Measurements from ENCODE around the gene TAF6. TPM values are rescaled to one million over a fixed set of nuclear protein-coding genes. Genes with fewer than 3 reads are reported as not detected.

TAF6 gene
- total RNA-seq, 1 donor from 2014 or later, result 20.8 TPM

DNA sequence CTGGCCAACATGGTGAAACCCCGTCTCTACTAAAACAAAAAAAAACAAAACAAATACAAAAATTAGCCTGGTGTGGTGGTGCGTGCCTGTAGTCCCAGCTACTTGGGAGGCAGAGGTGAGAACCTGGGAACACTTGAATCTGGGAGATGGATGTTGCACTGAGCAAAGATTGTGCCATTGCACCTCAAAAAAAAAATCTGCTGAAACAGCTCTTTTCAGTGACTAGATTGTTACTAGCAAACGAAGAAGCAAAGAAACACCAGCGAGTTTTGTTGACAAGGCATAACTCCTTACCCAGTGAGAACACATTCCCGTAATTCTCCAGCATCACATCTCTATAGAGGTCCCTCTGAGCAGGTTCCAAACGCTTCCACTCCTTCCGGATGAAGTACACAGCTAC, 44.3 kb downstream of the TAF6 start:
- DNase-seq (ENCODE audit: low read depth in 2 of 2), result no peak

GRCh38 chr7:100072462-100072861, 46.7 kb downstream of the TAF6 start:
- DNase-seq (ENCODE audit: low read depth in 2 of 2), result no peak

- no peak for DNase-seq (ENCODE audit: low read depth in 2 of 2)
Measured at GRCh38 chr7:100071018-100071723, 48.0 kb downstream of the TAF6 start.

DNA sequence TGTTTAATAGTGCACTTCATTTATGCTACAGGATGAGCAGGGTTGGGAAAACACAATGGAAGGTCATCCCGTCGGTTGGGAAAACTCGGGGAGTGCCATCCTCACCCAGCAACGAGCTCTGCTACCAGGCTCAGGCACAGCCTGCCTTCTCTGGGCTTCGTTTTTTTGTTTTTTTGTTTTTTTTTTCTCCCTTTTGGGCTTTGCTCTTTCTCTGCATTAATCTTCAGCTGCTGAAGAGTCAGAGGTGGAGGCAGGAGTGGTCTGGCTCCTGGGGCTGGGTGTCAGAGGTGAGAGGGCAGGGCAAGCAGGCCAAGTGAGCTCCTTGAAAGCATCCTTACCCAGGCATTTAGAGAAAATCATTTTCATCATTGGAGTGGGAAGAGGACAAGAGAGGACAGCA, 49.2 kb downstream of the TAF6 start:
- no peak for DNase-seq (ENCODE audit: low read depth in 2 of 2)

DNA sequence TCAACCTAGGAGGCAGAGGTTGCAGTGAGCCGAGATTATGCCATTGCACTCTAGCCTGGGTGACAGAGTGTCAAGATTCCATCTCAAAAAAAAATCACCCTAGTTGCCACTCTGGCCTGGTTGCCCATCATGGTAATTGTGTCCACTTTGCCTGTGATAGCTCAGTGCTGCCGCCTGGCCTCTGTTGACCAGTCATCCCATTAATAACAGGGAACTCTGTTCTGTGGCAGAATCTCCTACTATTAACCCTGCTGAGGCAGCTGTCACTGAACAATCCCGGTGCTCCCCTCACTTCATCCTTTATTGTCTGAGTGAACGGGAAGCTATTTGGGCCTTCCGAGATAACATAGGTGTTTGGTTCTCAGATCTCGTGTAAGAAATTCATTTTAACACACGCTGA, 52.2 kb downstream of the TAF6 start:
- DNase-seq (ENCODE audit: low read depth in 2 of 2), result no peak

GRCh38 chr7:100065452-100066186, 53.5 kb downstream of the TAF6 start:
- peak in 1 of 2 donors; percentile 37 for DNase-seq (ENCODE audit: low read depth in 2 of 2)

GRCh38 chr7:100064162-100064561, 55.0 kb downstream of the TAF6 start:
- DNase-seq (ENCODE audit: low read depth in 2 of 2), result no peak

GRCh38 chr7:100063376-100063775, 55.8 kb downstream of the TAF6 start:
- DNase-seq (ENCODE audit: low read depth in 2 of 2), result no peak

GRCh38 chr7:100061518-100062193, 57.5 kb downstream of the TAF6 start:
- no peak for DNase-seq (ENCODE audit: low read depth in 2 of 2)

- no peak for DNase-seq (ENCODE audit: low read depth in 2 of 2)
Measured at GRCh38 chr7:100059251-100059739, 59.9 kb downstream of the TAF6 start.

Other genes with a start within 250 kb of the TAF6 start
- 0.22 TPM in 1 of 2 replicates, not detected in the other for gene OR2AE1, start 242.3 kb downstream of the TAF6 start, total RNA-seq
- gene TRIM4, start 199.8 kb downstream of the TAF6 start, total RNA-seq, result 14.4 and 17.5 TPM in 2 replicates
- gene GJC3, start 189.7 kb downstream of the TAF6 start, total RNA-seq, result 0.65 and 1.2 TPM in 2 replicates
- not detected in 2 replicates for gene AZGP1, start 143.3 kb downstream of the TAF6 start, total RNA-seq
- 20.7 and 30.0 TPM in 2 replicates for gene ZKSCAN1, start 103.8 kb downstream of the TAF6 start, total RNA-seq
- gene ZSCAN21, start 69.6 kb downstream of the TAF6 start, total RNA-seq, result 5.2 and 7.7 TPM in 2 replicates
- gene ZNF3, start 37.6 kb downstream of the TAF6 start, total RNA-seq, result 18.1 and 26.0 TPM in 2 replicates
- gene COPS6, start 30.4 kb downstream of the TAF6 start, total RNA-seq, result 57.1 and 73.9 TPM in 2 replicates
- 25.8 and 61.0 TPM in 2 replicates for gene MCM7, start 18.0 kb downstream of the TAF6 start, total RNA-seq
- 12.5 and 13.1 TPM in 2 replicates for gene AP4M1, start 17.7 kb downstream of the TAF6 start, total RNA-seq
- gene CNPY4, start 276 bp upstream of the TAF6 start, total RNA-seq, result 23.1 and 26.2 TPM in 2 replicates
- 2.0 and 2.4 TPM in 2 replicates for gene MBLAC1, start 7.6 kb upstream of the TAF6 start, total RNA-seq
- gene LAMTOR4, start 29.6 kb upstream of the TAF6 start, total RNA-seq, result 96.6 and 125 TPM in 2 replicates
- gene TRAPPC14, start 39.4 kb upstream of the TAF6 start, total RNA-seq, result 3.9 and 6.0 TPM in 2 replicates
- gene GAL3ST4, start 49.3 kb upstream of the TAF6 start, total RNA-seq, result under 0.01 and 0.22 TPM in 2 replicates
- 1.3 and 2.2 TPM in 2 replicates for gene GPC2, start 58.0 kb upstream of the TAF6 start, total RNA-seq
- 0.20 and 0.22 TPM in 2 replicates for gene STAG3, start 58.6 kb upstream of the TAF6 start, total RNA-seq
- not detected in 2 replicates for gene PVRIG, start 100.6 kb upstream of the TAF6 start, total RNA-seq
- not detected in 2 replicates for gene SPDYE3, start 188.3 kb upstream of the TAF6 start, total RNA-seq
- gene PILRB, start 238.8 kb upstream of the TAF6 start, total RNA-seq, result 5.2 and 21.6 TPM in 2 replicates